Measurements from ENCODE around the gene SOCS3.
"Not testable (repeated sequence)": the region's sequence is repeated elsewhere in the genome, so short reads cannot be mapped to it uniquely, and the experiment has no call there.

The SOCS3 gene

DNA sequence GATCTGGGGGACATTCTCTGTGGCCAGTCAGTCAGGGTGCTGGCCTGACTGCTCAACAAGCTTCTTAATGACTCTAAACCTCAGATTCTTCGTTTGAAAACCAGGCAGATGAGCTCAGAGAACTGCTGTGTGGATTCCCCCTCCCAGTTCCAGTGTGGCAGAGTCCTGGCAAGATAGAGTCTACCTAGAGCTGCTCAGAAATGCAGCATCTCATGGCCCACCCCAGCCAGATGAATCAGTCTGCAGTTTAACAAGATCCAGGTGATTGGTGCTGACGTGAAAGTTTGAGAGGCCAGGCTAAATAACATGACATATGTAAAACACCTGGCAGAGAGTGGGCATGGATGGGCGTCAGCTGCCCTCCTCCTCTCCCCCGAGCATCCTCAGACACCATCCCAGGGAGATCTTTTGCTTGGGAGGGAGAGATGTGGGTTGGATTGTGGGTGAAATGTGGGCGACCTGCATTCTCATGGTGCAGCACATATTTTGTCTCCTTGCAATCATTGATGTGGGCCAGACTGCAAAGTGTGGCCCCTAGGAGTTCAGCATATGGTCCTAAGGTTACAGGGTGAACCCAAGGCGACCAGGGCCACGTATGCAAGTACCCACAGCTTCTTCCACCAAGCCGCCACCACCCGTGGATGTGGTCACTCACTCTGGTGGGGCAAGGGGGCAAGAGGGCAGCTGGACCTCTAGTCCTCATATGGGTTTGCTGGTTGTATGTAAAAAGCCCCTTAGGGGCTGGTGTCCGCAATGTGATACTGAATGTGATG is 19.5 kb downstream of the SOCS3 start:
- DNase-seq (ENCODE audit: low read depth, low spot score) = no peak
- H3K9me3 ChIP-seq (ENCODE audit: low read depth, low read length) = no peaks in the 10 kb centered on the region
- no peak overlapping the region for H3K27ac ChIP-seq
- no peak overlapping the region for H3K9ac ChIP-seq (ENCODE audit: insufficient read length)
- TF ChIP-seq POLR2AphosphoS5 (IDR thresholded peaks at IDR 0.05; ENCODE audit: borderline replicate concordance, low read depth, low read length) (no peak), EZH2 (IDR thresholded peaks at IDR 0.05) (no peak), FOXP2 (optimal IDR thresholded peaks at IDR 0.05; ENCODE audit: control extremely low read depth, extremely low read length, insufficient read depth) (no peak)
- H3K4me3 ChIP-seq = no peak overlapping the region
- no peaks in the 10 kb centered on the region for H3K36me3 ChIP-seq (ENCODE audit: insufficient read depth, low read length)

DNA sequence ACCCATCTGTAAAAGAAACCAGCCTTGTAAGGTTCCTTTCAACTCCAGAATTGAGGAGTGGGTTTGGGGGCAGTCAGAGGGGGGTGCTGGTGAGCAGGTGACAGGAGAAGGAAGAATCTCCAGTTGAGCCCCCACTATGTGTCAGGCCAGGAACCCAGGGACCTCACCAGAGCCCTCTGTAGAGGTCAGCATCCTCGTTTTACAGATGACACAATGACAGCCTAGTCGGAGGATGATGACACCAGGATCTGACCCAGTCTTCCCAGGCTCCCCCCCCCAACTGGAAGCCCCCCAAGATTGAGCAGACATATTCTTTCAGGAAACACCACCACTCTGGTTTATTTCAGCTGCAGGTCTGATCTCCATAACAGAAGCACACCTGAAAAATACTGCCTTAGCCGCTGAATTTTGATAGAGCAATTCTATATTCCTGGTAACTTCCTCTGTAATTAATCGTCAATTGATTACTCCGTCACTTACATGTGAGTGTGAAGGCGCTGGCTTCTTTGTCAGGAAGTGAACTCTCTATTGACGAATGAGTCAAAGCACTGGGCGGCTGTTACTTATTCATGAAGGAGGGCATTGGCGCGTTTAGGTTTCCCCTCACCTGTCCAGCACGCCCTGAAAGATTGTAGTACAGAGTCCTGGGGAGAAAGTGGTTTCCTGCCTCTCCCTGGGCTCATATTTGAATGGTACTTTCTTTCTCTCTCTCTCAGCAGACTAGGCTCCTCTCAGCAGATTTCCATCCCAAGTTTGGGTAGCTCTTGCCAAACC is 21.2 kb downstream of the SOCS3 start:
- Histone ChIP-seq H3K27ac (no peak overlapping the region), H3K9ac (ENCODE audit: insufficient read length) (no peak overlapping the region), H3K36me3 (ENCODE audit: insufficient read depth, low read length) (no peaks in the 10 kb centered on the region), H3K9me3 (ENCODE audit: low read depth, low read length) (no peaks in the 10 kb centered on the region), H3K4me3 (no peak overlapping the region)
- DNase-seq (ENCODE audit: low read depth, low spot score) = no peak
- TF ChIP-seq EZH2 (IDR thresholded peaks at IDR 0.05) (no peak), FOXP2 (optimal IDR thresholded peaks at IDR 0.05; ENCODE audit: control extremely low read depth, extremely low read length, insufficient read depth) (no peak), POLR2AphosphoS5 (IDR thresholded peaks at IDR 0.05; ENCODE audit: borderline replicate concordance, low read depth, low read length) (no peak)

DNA sequence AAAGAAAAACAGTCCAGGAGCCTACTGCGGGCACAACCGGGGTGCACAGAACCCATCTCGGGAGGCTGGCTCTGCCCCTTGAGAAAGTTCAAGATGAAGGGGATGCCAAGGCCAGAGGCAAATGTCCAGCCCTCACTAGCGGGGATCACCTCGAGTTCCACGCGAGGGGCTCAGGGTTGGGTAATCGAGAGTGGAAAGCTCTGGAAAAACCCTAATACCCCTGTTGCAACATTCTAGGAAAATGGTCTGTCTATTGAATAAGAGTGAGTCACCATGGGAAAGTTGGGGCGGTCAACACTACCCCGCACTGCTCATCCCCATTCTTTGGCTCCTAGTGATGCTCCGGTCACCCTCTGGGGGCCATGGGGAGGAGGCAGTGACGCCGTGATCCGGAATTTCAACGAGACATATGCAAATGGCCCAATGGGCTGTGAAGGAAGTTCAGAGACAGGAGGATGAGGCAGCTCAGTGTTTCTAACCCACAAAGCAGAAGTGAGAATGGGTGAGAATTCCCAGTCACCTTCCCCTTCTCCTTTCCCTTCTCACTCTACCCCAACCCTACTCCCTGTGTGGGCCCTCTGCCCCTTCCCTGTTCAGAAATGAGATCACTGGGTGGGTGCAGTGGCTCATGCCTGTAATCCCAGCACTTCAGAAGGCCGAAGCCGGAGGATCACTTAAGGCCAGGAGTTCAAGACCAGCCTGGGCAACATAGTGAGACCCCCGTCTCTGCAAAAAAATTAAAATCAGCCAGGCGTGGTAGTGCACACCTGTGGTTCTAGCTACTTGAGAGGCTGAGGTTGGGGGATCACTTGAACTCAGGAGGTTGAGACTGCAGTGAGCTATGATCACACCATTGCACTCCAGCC is 22.4 kb downstream of the SOCS3 start:
- H3K4me3 ChIP-seq = no peak overlapping the region
- no peaks in the 10 kb centered on the region for H3K9me3 ChIP-seq (ENCODE audit: low read depth, low read length)
- no peak overlapping the region for H3K9ac ChIP-seq (ENCODE audit: insufficient read length)
- TF ChIP-seq POLR2AphosphoS5 (IDR thresholded peaks at IDR 0.05; ENCODE audit: borderline replicate concordance, low read depth, low read length) = no peak
- no peak for TF ChIP-seq FOXP2 (optimal IDR thresholded peaks at IDR 0.05; ENCODE audit: control extremely low read depth, extremely low read length, insufficient read depth)
- no peak for TF ChIP-seq EZH2 (IDR thresholded peaks at IDR 0.05)
- DNase-seq (ENCODE audit: low read depth, low spot score) = no peak
- H3K27ac ChIP-seq = no peak overlapping the region
- no peaks in the 10 kb centered on the region for H3K36me3 ChIP-seq (ENCODE audit: insufficient read depth, low read length)

DNA sequence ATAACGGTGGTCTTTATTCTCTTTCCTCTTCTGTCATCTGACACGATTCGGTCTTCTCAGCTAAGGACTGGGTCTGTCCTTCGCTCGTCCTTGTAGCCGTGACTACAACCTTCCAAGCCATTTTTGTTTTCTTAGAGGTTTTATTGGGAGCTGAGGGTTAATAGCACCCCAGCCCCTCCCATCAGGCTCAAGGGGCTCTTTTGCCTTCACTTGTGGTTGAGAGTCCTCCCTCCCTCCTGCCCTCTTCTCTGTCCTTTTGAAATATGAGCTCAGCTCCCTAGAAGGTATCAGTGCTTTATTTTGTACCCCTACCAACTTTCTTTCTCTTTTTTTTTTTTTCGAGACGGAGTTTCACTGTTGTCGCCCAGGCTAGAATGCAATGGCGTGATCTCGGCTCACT is 24.7 kb downstream of the SOCS3 start:
- no peak overlapping the region for H3K4me3 ChIP-seq
- DNase-seq (ENCODE audit: low read depth, low spot score) = no peak
- no peaks in the 10 kb centered on the region for H3K9me3 ChIP-seq (ENCODE audit: low read depth, low read length)
- TF ChIP-seq FOXP2 (optimal IDR thresholded peaks at IDR 0.05; ENCODE audit: control extremely low read depth, extremely low read length, insufficient read depth) (no peak), EZH2 (IDR thresholded peaks at IDR 0.05) (no peak), POLR2AphosphoS5 (IDR thresholded peaks at IDR 0.05; ENCODE audit: borderline replicate concordance, low read depth, low read length) (no peak)
- H3K27ac ChIP-seq = no peak overlapping the region
- no peak overlapping the region for H3K9ac ChIP-seq (ENCODE audit: insufficient read length)
- H3K36me3 ChIP-seq (ENCODE audit: insufficient read depth, low read length) = no peaks in the 10 kb centered on the region

DNA sequence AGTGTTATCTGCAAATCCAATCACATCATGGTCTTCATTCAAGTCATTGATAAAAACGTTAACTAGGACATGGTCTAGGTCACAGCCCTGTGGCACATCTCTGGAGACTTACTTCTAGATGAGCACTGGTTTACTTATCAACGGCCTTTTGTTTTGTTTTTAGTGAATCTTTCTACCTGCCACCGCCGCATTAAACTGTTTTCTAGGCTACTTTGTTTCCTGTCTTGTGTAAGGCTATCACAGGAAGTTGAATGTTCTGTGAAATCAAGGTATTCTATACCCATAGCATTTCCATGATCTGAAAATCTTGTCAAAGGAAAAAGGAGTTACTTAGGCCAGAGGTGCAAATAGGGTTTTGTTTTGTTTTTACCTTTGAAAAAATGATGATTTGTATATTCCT is 26.9 kb downstream of the SOCS3 start:
- no peak overlapping the region for H3K27ac ChIP-seq
- TF ChIP-seq FOXP2 (optimal IDR thresholded peaks at IDR 0.05; ENCODE audit: control extremely low read depth, extremely low read length, insufficient read depth) (no peak), POLR2AphosphoS5 (IDR thresholded peaks at IDR 0.05; ENCODE audit: borderline replicate concordance, low read depth, low read length) (no peak), EZH2 (IDR thresholded peaks at IDR 0.05) (no peak)
- H3K9ac ChIP-seq (ENCODE audit: insufficient read length) = no peak overlapping the region
- H3K36me3 ChIP-seq (ENCODE audit: insufficient read depth, low read length) = no peaks in the 10 kb centered on the region
- DNase-seq (ENCODE audit: low read depth, low spot score) = no peak
- H3K9me3 ChIP-seq (ENCODE audit: low read depth, low read length) = no peaks in the 10 kb centered on the region
- H3K4me3 ChIP-seq = no peak overlapping the region

DNA sequence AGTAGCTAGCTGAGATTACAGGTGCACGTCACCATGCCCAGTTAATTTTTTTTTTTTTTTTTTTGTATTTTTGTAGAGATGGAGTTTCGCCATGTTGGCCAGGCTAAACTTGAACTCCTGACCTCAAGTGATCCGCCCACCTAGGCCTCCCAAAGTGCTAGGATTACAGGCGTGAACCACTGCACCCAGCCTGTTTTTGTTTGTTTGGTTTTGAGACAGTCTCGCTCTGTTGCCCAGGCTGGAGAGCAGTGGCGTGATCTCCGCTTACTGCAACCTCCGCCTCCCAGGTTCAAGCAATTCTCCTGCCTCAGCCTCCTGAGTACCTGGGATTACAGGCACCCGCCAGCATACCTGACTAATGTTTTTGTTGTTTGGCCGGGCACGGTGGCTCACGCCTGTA is 28.5 kb downstream of the SOCS3 start:
- H3K36me3 ChIP-seq (ENCODE audit: insufficient read depth, low read length); H3K9ac ChIP-seq (ENCODE audit: insufficient read length); H3K27ac ChIP-seq; H3K9me3 ChIP-seq (ENCODE audit: low read depth, low read length); DNase-seq (ENCODE audit: low read depth, low spot score); H3K4me3 ChIP-seq: not testable (repeated sequence)

DNA sequence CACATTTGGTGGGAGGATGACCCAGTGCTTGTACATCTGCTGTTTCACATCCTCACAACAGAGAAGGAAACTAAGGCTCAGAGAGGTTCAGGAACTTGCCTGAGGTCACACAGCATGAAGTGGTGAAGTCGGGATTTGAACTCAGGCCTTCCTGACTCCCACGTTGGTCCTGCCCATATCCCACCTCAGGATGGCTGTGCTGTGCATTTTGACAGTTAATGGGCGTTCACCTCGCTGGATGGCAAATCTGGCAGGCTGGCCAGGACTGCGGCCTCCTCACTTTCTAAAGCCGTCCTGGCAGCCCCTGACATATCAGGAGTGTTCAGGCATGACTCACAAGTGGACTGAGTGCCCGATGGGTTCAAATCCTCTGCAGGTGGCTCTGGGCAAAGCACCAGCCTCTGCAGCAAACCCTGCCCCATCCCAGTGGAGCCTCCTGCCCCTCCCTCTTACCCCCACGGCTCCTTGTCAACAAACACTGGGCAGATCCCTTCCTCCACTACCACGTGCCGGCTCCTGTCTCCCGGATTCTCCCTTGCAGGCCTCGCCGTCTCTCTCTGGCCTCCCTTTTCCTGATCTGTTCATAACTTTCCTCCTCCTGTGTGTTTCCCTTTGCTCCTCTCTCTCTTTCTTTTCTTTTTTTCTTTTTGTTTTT is 29.2 kb downstream of the SOCS3 start:
- no peak overlapping the region for H3K27ac ChIP-seq
- no peak overlapping the region for H3K9ac ChIP-seq (ENCODE audit: insufficient read length)

More for the DNA sequence above, 29.2 kb downstream of the SOCS3 start:
- Histone ChIP-seq H3K4me3 (no peak overlapping the region), H3K36me3 (ENCODE audit: insufficient read depth, low read length) (no peaks in the 10 kb centered on the region), H3K9me3 (ENCODE audit: low read depth, low read length) (no peaks in the 10 kb centered on the region)
- no peak for DNase-seq (ENCODE audit: low read depth, low spot score)
- TF ChIP-seq EZH2 (IDR thresholded peaks at IDR 0.05) (no peak), POLR2AphosphoS5 (IDR thresholded peaks at IDR 0.05; ENCODE audit: borderline replicate concordance, low read depth, low read length) (no peak), FOXP2 (optimal IDR thresholded peaks at IDR 0.05; ENCODE audit: control extremely low read depth, extremely low read length, insufficient read depth) (no peak)

All from SK-N-MC (cell line).